HG03196 (cell line): ENCODE results near the gene ADM.

Experiments
- ATAC-seq: cut with Tn5 transposase; IDR thresholded peaks from one replicate; pipeline ENCODE4 v1.9.1; 2021; ENCODE audit not compliant: unreplicated experiment

The ADM gene

GRCh38 chr11:10327254-10327653, 22.4 kb downstream of the ADM start:
- no peak for ATAC-seq

- ATAC-seq: no peak
These were observed 23.6 kb downstream of the ADM start for GRCh38 chr11:10328314-10329098.

GRCh38 chr11:10329356-10329755, 24.5 kb downstream of the ADM start:
- ATAC-seq: no peak

DNA sequence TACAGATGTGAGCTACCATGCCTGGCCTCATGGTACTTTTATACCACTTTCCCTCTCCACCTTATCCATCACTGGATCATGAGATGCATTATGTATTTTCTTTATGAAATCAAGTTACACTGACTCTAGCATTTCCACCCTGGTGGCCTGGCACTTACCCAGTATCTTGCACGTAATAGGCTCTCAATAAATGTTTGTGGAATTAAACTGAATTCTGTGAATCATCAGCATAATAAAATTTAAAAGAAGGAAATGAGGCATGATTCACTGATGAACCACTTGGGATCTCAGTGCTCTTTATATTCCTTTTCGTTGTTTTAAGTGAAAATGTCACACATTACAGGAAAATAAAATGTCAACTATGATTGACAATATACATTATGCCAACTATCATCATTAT, 25.1 kb downstream of the ADM start:
- no peak for ATAC-seq

- no peak for ATAC-seq
These were observed 26.8 kb downstream of the ADM start for GRCh38 chr11:10331548-10332289.

DNA sequence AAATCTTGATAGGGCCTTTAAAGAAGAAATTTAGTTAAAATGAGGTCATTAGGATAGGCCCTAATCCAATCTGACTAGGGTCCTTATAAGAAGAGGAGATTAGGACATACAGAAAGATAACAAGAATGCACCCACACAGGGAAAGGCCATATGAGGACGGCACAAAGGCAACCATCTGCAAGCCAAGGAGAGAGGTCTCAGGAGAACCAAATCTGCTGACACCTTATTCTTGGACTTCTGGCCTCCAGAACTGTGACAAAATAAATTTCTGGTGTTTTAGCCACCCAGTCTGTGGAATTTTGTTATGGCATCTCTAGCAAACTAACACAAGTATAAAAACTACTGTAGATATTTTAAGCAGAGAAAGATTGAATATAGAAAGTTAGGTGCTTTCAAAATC, 28.6 kb downstream of the ADM start:
- no peak for ATAC-seq

- no peak for ATAC-seq
These were observed 33.4 kb downstream of the ADM start for GRCh38 chr11:10338287-10338686.

GRCh38 chr11:10348650-10349280, 43.9 kb downstream of the ADM start:
- no peak for ATAC-seq

DNA sequence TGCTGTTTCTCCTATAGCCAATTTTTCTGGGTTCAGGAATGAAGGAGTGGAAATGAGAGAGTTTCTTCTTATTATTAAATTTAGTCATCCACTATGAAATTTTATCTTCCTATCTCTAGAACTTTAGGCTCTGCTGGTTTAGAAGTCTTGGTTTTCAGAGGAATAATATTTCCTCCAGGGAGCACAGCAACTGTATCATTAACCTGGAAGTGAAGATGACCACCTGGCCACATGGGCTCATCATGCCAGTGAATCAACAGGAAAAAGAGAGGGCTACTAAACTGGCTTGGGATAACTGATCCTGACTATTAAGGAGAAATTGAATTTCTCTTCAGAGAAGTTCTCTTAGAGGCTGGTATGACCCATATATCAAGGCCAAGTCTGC, 44.4 kb downstream of the ADM start:
- no peak for ATAC-seq

GRCh38 chr11:10349806-10350205, 44.9 kb downstream of the ADM start:
- ATAC-seq: no peak

- ATAC-seq: no peak
These were observed 45.5 kb downstream of the ADM start for GRCh38 chr11:10350334-10350733.

GRCh38 chr11:10351435-10351764, 46.5 kb downstream of the ADM start:
- ATAC-seq: no peak

DNA sequence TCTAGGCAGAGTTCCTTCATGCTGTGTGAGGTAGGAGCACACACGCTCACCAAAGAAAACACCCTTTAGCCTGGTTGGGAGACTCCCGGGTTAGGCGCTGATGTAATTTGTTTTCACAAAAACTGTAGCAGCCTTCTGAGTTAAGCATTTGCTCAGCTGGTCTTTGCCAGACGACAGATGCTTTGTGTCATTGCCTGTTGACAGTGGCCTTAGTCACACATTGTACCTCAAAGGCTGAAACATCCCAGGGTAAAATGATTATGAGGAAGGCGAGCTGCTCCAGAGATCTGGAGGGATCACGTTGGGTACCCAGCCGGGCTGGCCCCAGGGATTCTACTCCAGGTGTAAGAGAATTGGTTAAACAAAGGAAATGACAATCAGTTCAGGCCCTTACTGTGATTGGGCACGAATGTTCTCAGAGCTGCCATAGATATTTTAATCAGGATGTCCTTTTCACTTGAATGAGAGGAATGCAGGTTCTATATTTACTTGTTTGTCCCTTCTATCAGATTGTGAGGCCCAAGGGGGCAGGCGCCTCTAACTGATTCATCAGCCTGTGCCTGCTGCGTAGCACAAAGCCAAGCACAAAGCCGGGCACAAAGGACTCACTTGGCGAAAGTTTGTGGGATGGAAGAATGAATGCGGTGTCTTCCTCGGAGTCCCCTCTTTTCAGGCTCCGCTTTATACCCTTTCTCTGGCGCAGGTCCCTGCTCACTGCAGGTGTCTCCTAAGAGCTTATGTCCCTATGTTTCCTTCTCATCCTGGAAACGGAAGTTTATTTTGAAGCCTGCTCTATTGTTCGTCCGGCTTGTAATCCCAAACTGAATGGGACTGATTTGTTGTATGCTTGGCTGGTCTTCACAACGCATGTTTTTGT, 47.1 kb downstream of the ADM start:
- ATAC-seq: no peak

- ATAC-seq: no peak
These were observed 48.2 kb downstream of the ADM start for GRCh38 chr11:10352921-10353550.

- no peak for ATAC-seq
These were observed 49.5 kb downstream of the ADM start for GRCh38 chr11:10354389-10354788.

DNA sequence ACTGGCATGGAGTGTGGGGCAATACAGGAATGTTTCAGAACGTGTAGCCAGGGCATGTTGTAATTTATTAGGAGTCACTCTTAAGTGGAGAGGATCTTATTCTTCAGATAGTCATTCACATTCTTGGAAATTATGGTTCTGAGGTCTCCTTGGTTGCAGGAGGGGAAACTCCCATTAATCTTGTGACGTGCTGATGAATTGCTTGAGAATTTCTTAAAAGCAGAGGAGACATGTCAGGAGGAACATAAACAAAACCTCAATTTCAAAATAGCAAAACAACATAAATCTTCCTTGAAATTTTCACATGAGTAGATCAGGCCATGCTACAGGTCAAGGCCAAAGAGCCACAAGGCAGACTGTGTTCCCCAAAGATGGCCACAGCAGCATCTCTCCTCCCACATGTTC, 50.4 kb downstream of the ADM start:
- no peak for ATAC-seq

- ATAC-seq: no peak
These were observed 51.3 kb downstream of the ADM start for GRCh38 chr11:10356161-10356560.
